KOPT-K1 (cell line): Measurements from ENCODE around the gene MRFAP1L1.

ENCODE experiments used
- H3K27ac ChIP-seq: fragments of 200-600 bp; sonication (generic); 2 replicates; pipeline ENCODE4 v1.5.1; 2016; ENCODE audit warnings: antibody characterized with exemption, mild to moderate bottlenecking, low read depth, low read length; ENCODE audit not compliant: poor library complexity, severe bottlenecking
- H3K36me3 ChIP-seq: fragments of 200-600 bp; sonication (generic); 2 replicates; pipeline ENCODE4 v1.5.1; 2017; ENCODE audit warnings: antibody characterized with exemption, mild to moderate bottlenecking, low read length, moderate library complexity; ENCODE audit not compliant: insufficient read depth
- H3K9me3 ChIP-seq: fragments of 200-600 bp; sonication (generic); 2 replicates; pipeline ENCODE4 v1.5.1; 2017; ENCODE audit warnings: antibody characterized with exemption, low read length, mild to moderate bottlenecking; ENCODE audit not compliant: insufficient read depth, poor library complexity, severe bottlenecking

Gene MRFAP1L1

GRCh38 chr4:6692806-6693205 lies 16.9 kb downstream of the MRFAP1L1 start:
- no peaks in the 10 kb centered on the region for H3K36me3 ChIP-seq
- H3K27ac ChIP-seq, result peak overlapping the region; percentile 88
- no peaks in the 10 kb centered on the region for H3K9me3 ChIP-seq

- Histone ChIP-seq H3K36me3 (no peaks in the 10 kb centered on the region), H3K27ac (peak overlapping the region; percentile 88), H3K9me3 (no peaks in the 10 kb centered on the region)
Observed at GRCh38 chr4:6692379-6692778, 17.3 kb downstream of the MRFAP1L1 start.

- Histone ChIP-seq H3K27ac (peak overlapping the region; percentile 97), H3K36me3 (no peaks in the 10 kb centered on the region), H3K9me3 (no peaks in the 10 kb centered on the region)
Observed at GRCh38 chr4:6689506-6689960, 20.1 kb downstream of the MRFAP1L1 start.

GRCh38 chr4:6688879-6689505 lies 20.7 kb downstream of the MRFAP1L1 start:
- H3K27ac ChIP-seq, result peak overlapping the region; percentile 97
- H3K9me3 ChIP-seq, result no peaks in the 10 kb centered on the region
- no peaks in the 10 kb centered on the region for H3K36me3 ChIP-seq

GRCh38 chr4:6687947-6688878 lies 21.5 kb downstream of the MRFAP1L1 start:
- Histone ChIP-seq H3K27ac (peak overlapping the region; percentile 97), H3K9me3 (no peaks in the 10 kb centered on the region), H3K36me3 (no peaks in the 10 kb centered on the region)

- Histone ChIP-seq H3K9me3 (no peaks in the 10 kb centered on the region), H3K27ac (no peak overlapping the region), H3K36me3 (peaks cover 6% of the 10 kb centered on the region; the same call in 1 of the 2 replicates)
Observed at GRCh38 chr4:6686104-6686787, 23.4 kb downstream of the MRFAP1L1 start.

GRCh38 chr4:6684656-6685055 lies 25.0 kb downstream of the MRFAP1L1 start:
- no peaks in the 10 kb centered on the region for H3K9me3 ChIP-seq
- H3K27ac ChIP-seq, result peak overlapping the region; percentile 26
- H3K36me3 ChIP-seq, result peaks cover 21% of the 10 kb centered on the region; the same call in 1 of the 2 replicates

- H3K9me3 ChIP-seq, result no peaks in the 10 kb centered on the region
- peak overlapping the region; percentile 74 for H3K27ac ChIP-seq
- peaks cover 32% of the 10 kb centered on the region for H3K36me3 ChIP-seq
Observed at GRCh38 chr4:6682862-6683590, 26.6 kb downstream of the MRFAP1L1 start.

GRCh38 chr4:6681191-6681590 lies 28.5 kb downstream of the MRFAP1L1 start:
- H3K36me3 ChIP-seq, result peaks cover 50% of the 10 kb centered on the region
- no peaks in the 10 kb centered on the region for H3K9me3 ChIP-seq
- H3K27ac ChIP-seq, result no peak overlapping the region

GRCh38 chr4:6680372-6681034 lies 29.2 kb downstream of the MRFAP1L1 start:
- peaks cover 57% of the 10 kb centered on the region for H3K36me3 ChIP-seq
- no peak overlapping the region for H3K27ac ChIP-seq
- no peaks in the 10 kb centered on the region for H3K9me3 ChIP-seq

GRCh38 chr4:6676722-6677558 lies 32.7 kb downstream of the MRFAP1L1 start:
- Histone ChIP-seq H3K36me3 (peaks cover 65% of the 10 kb centered on the region), H3K27ac (no peak overlapping the region), H3K9me3 (peaks cover 4% of the 10 kb centered on the region)

GRCh38 chr4:6674500-6675149 lies 35.0 kb downstream of the MRFAP1L1 start:
- Histone ChIP-seq H3K36me3 (peaks cover 43% of the 10 kb centered on the region), H3K9me3 (peaks cover 4% of the 10 kb centered on the region), H3K27ac (peak overlapping the region; percentile 92)
